Ishikawa (cell line): ENCODE data around the gene ERN1.

Experiments used
- CEBPB ChIP-seq: IDR thresholded peaks from 2 replicates; pipeline ENCODE4 v1.6.1; 2012
- CREB1 ChIP-seq: IDR thresholded peaks from 2 replicates; pipeline ENCODE4 v1.6.1; 2012; ENCODE audit warnings: low read depth
- EGR1 ChIP-seq: IDR thresholded peaks from 2 replicates; pipeline ENCODE4 v1.6.1; 2012
- EP300 ChIP-seq: IDR thresholded peaks from 2 replicates; pipeline ENCODE4 v1.6.1; 2012; ENCODE audit warnings: borderline replicate concordance
- FOXM1 ChIP-seq: IDR thresholded peaks from 2 replicates; pipeline ENCODE4 v1.6.1; 2012; ENCODE audit warnings: low read depth, borderline replicate concordance
- MAX ChIP-seq: IDR thresholded peaks from 2 replicates; pipeline ENCODE4 v1.6.1; 2012
- NFIC ChIP-seq: IDR thresholded peaks from 2 replicates; pipeline ENCODE4 v1.6.1; 2012
- RAD21 ChIP-seq: IDR thresholded peaks from 2 replicates; pipeline ENCODE4 v1.6.1; 2012; ENCODE audit warnings: low read depth
- REST ChIP-seq: IDR thresholded peaks from 2 replicates; pipeline ENCODE4 v1.6.1; 2012; ENCODE audit warnings: low read depth, mild to moderate bottlenecking
- TAF1 ChIP-seq: IDR thresholded peaks from 2 replicates; pipeline ENCODE4 v1.6.1; 2012; ENCODE audit warnings: low read depth, mild to moderate bottlenecking
- TCF12 ChIP-seq: IDR thresholded peaks from 2 replicates; pipeline ENCODE4 v1.6.1; 2012; ENCODE audit warnings: low read depth
- TEAD4 ChIP-seq: IDR thresholded peaks from 2 replicates; pipeline ENCODE4 v1.6.1; 2012
- USF1 ChIP-seq: IDR thresholded peaks from 2 replicates; pipeline ENCODE4 v1.6.1; 2012
- YY1 ChIP-seq: IDR thresholded peaks from 2 replicates; pipeline ENCODE4 v1.6.1; 2012; ENCODE audit warnings: low read depth
- ZBTB7A ChIP-seq: IDR thresholded peaks from 2 replicates; pipeline ENCODE4 v1.6.1; 2012; ENCODE audit warnings: low read depth

The ERN1 gene

GRCh38 chr17:64024781-64025731 lies 104.9 kb downstream of the ERN1 start:
- no peak for TF ChIP-seq CEBPB
- no peak for TF ChIP-seq FOXM1
- TF ChIP-seq NFIC: peak; percentile 37; the same call in 1 of the 2 replicates
- no peak for TF ChIP-seq EP300
- no peak for TF ChIP-seq ZBTB7A

GRCh38 chr17:64024215-64024654 lies 105.7 kb downstream of the ERN1 start:
- TF ChIP-seq RAD21 (no peak), USF1 (no peak), TAF1 (no peak), TCF12 (no peak), NFIC (no peak), EGR1 (no peak), CEBPB (no peak), YY1 (no peak), MAX (no peak), TEAD4 (no peak)

- no peak for TF ChIP-seq EP300
- no peak for TF ChIP-seq YY1
- no peak for TF ChIP-seq TAF1
- TF ChIP-seq ZBTB7A: no peak
- no peak for TF ChIP-seq TCF12
- no peak for TF ChIP-seq TEAD4
- no peak for TF ChIP-seq CREB1
- TF ChIP-seq FOXM1: no peak
- no peak for TF ChIP-seq CEBPB
- no peak for TF ChIP-seq NFIC
- TF ChIP-seq MAX: no peak
- no peak for TF ChIP-seq RAD21
- no peak for TF ChIP-seq USF1
- TF ChIP-seq REST: no peak
Measured at GRCh38 chr17:64022611-64023063, 107.3 kb downstream of the ERN1 start.

- TF ChIP-seq MAX (no peak), EP300 (no peak), TEAD4 (no peak), RAD21 (no peak), TCF12 (no peak), USF1 (no peak), CEBPB (no peak), FOXM1 (no peak), REST (no peak), ZBTB7A (no peak), CREB1 (no peak), NFIC (no peak)
Measured at GRCh38 chr17:64020056-64020766, 109.7 kb downstream of the ERN1 start, which contains the start of gene ICAM2. Gene ICAM2 (minus strand): TSS chr17:64020633. CDS start chr17:64006691, 13,942 bp downstream.
